ENCODE measurements around the gene TXNRD2. TPM values are rescaled to one million over a fixed set of nuclear protein-coding genes. Genes with fewer than 3 reads are reported as not detected.

The TXNRD2 gene
- total and polyA plus RNA-seq, 2 donors (not counting 1 experiment from before 2014, with no cell fraction given), result 24.8 to 36.2 TPM

GRCh38 chr22:19892925-19893324 lies 48.7 kb downstream of the TXNRD2 start:
- no peak overlapping the region for H3K27ac ChIP-seq (ENCODE audit: low read length in 2 of 2)
- H3K36me3 ChIP-seq (replicated peaks in 1 of 2; ENCODE audit: control extremely low read depth in 1 of 2, control insufficient read depth in 1 of 2, extremely low read depth in 1 of 2, insufficient read depth in 2 of 2, low read length in 1 of 2), result no peaks in the 10 kb centered on the region
- no peak overlapping the region for H3K4me2 ChIP-seq (replicated peaks; ENCODE audit: low read depth, low read length, poor library complexity, severe bottlenecking)
- 94% methylated on average over 13 of the region's 13 CpGs for WGBS (ENCODE audit: insufficient coverage)
- TF ChIP-seq EZH2 (IDR thresholded peaks at IDR 0.05; ENCODE audit: borderline replicate concordance, insufficient read depth, low read depth, low read length, poor library complexity, severe bottlenecking) (no peak), CTCF (IDR thresholded peaks at IDR 0.05) (no peak)
- H4K20me1 ChIP-seq (ENCODE audit: control insufficient read depth, insufficient read depth, low read length, poor library complexity, severe bottlenecking), result no peaks in the 10 kb centered on the region
- DNase-seq (no peak), ATAC-seq (ENCODE audit: low read depth) (no peak)
- no peak overlapping the region for H2AFZ ChIP-seq (ENCODE audit: insufficient read depth, low read depth, low read length, poor library complexity, severe bottlenecking)
- no peak overlapping the region for H3K9ac ChIP-seq (ENCODE audit: low read length)
- ChIA-PET POLR2A (no interaction called here), CTCF (interaction anchor here (0.6 kb wide), 1 partner anchor 27 kb away, joined by 3 read pairs; no protein-coding TSS in a partner anchor)
- H3K9me3 ChIP-seq (ENCODE audit: control extremely low read depth in 1 of 3, control insufficient read depth in 2 of 3, insufficient read depth in 1 of 3, low read length in 2 of 3), result no peaks in the 10 kb centered on the region
- peaks cover 21% of the 10 kb centered on the region for H3K4me1 Mint-ChIP-seq
- peak overlapping the region; percentile 35 for H3K4me3 Mint-ChIP-seq
- H3K9me3 Mint-ChIP-seq (ENCODE audit: insufficient read depth), result no peaks in the 10 kb centered on the region
- no peaks in the 10 kb centered on the region for H3K79me2 ChIP-seq (ENCODE audit: control insufficient read depth, insufficient read depth, low read length)
- H3K4me1 ChIP-seq (ENCODE audit: control insufficient read depth in 2 of 2, insufficient read depth in 2 of 2, low read length in 2 of 2), result peaks cover 20 to 21% of the 10 kb centered on the region in 2 donors
- H3K27ac Mint-ChIP-seq, result no peak overlapping the region
- H3K4me3 ChIP-seq (ENCODE audit: control extremely low read depth in 1 of 5, extremely low read depth in 1 of 5, insufficient read depth in 1 of 5, low read depth in 2 of 5, low read length in 4 of 5), result no peak overlapping the region
- H3K27me3 Mint-ChIP-seq, result no peaks in the 10 kb centered on the region
- H3K27me3 ChIP-seq (replicated peaks in 1 of 4; ENCODE audit: control extremely low read depth in 1 of 4, control insufficient read depth in 3 of 4, insufficient read depth in 4 of 4, low read length in 3 of 4), result no peaks in the 10 kb centered on the region
- intact Hi-C loops (cut with micrococcal nuclease), result loop anchor here (5.0 to 10.0 kb wide), 2 partner anchors 49 to 58 kb away; partner anchors contain the start of genes COMT and TXNRD2

GRCh38 chr22:19892257-19892879 lies 49.2 kb downstream of the TXNRD2 start:
- H3K4me3 ChIP-seq (ENCODE audit: control extremely low read depth in 1 of 5, extremely low read depth in 1 of 5, insufficient read depth in 1 of 5, low read depth in 2 of 5, low read length in 4 of 5), result peak overlapping the region in 4 of 5 experiments; percentile 33 to 58 (median 40)
- CTCF ChIA-PET, result interaction anchor here (0.6 to 0.9 kb wide), 2 partner anchors 18 to 27 kb away, joined by 3 to 4 read pairs; no protein-coding TSS in a partner anchor

More at GRCh38 chr22:19892257-19892879, 49.2 kb downstream of the TXNRD2 start:
- DNase-seq (no peak), ATAC-seq (ENCODE audit: low read depth) (no peak)
- Mint-ChIP-seq H3K9me3 (ENCODE audit: insufficient read depth) (no peaks in the 10 kb centered on the region), H3K4me1 (peaks cover 21% of the 10 kb centered on the region), H3K27ac (peak overlapping the region; percentile 46), H3K4me3 (peak overlapping the region; percentile 82), H3K27me3 (no peaks in the 10 kb centered on the region)
- no peaks in the 10 kb centered on the region for H3K9me3 ChIP-seq (ENCODE audit: control extremely low read depth in 1 of 3, control insufficient read depth in 2 of 3, insufficient read depth in 1 of 3, low read length in 2 of 3)
- H3K27ac ChIP-seq (ENCODE audit: low read length in 2 of 2), result no peak overlapping the region
- 20% methylated on average over 22 of the region's 24 CpGs for WGBS (ENCODE audit: insufficient coverage)
- intact Hi-C loops (cut with micrococcal nuclease), result loop anchor here (5.0 to 10.0 kb wide), 2 partner anchors 50 to 58 kb away; partner anchors contain the start of genes COMT and TXNRD2
- no peaks in the 10 kb centered on the region for H3K79me2 ChIP-seq (ENCODE audit: control insufficient read depth, insufficient read depth, low read length)
- H3K4me1 ChIP-seq (ENCODE audit: control insufficient read depth in 2 of 2, insufficient read depth in 2 of 2, low read length in 2 of 2), result peaks cover 20 to 22% of the 10 kb centered on the region in 2 donors
- TF ChIP-seq CTCF (IDR thresholded peaks at IDR 0.05) (no peak), EZH2 (IDR thresholded peaks at IDR 0.05; ENCODE audit: borderline replicate concordance, insufficient read depth, low read depth, low read length, poor library complexity, severe bottlenecking) (no peak)
- H4K20me1 ChIP-seq (ENCODE audit: control insufficient read depth, insufficient read depth, low read length, poor library complexity, severe bottlenecking), result no peaks in the 10 kb centered on the region
- peak overlapping the region; percentile 69 for H2AFZ ChIP-seq (ENCODE audit: insufficient read depth, low read depth, low read length, poor library complexity, severe bottlenecking)
- peak overlapping the region; percentile 78 for H3K4me2 ChIP-seq (replicated peaks; ENCODE audit: low read depth, low read length, poor library complexity, severe bottlenecking)
- H3K9ac ChIP-seq (ENCODE audit: low read length), result peak overlapping the region; percentile 50
- no peaks in the 10 kb centered on the region for H3K27me3 ChIP-seq (replicated peaks in 1 of 4; ENCODE audit: control extremely low read depth in 1 of 4, control insufficient read depth in 3 of 4, insufficient read depth in 4 of 4, low read length in 3 of 4)
- POLR2A ChIA-PET, result interaction anchor here (1.2 kb wide), 1 partner anchor 37 kb away, joined by 3 read pairs; no protein-coding TSS in a partner anchor
- H3K36me3 ChIP-seq (replicated peaks in 1 of 2; ENCODE audit: control extremely low read depth in 1 of 2, control insufficient read depth in 1 of 2, extremely low read depth in 1 of 2, insufficient read depth in 2 of 2, low read length in 1 of 2), result no peaks in the 10 kb centered on the region
